Progenitor cell of endocrine pancreas (in vitro differentiated cells): Measurements from ENCODE around the gene ARL3. TPM values are rescaled to one million over a fixed set of nuclear protein-coding genes. Genes with fewer than 3 reads are reported as not detected.
A peak's percentile ranks its signal among the peaks of the same experiment; 100 is the strongest.

Source experiments
- DNase-seq: peaks from one replicate; pipeline ENCODE4 v3.0.0; 2021; ENCODE audit warnings: low spot score; ENCODE audit not compliant: unreplicated experiment
- H3K27ac Mint-ChIP-seq: 2 replicates; pipeline ENCODE4 v1.8.0; 2021; ENCODE audit warnings: mild to moderate bottlenecking, moderate library complexity, mixed read lengths
- H3K27me3 Mint-ChIP-seq: 2 replicates; pipeline ENCODE4 v1.8.0; 2021; ENCODE audit warnings: mixed read lengths
- H3K36me3 Mint-ChIP-seq: 2 replicates; pipeline ENCODE4 v1.8.0; 2022; ENCODE audit warnings: mixed read lengths; ENCODE audit not compliant: insufficient read depth
- H3K4me1 Mint-ChIP-seq: 2 replicates; pipeline ENCODE4 v1.8.0; 2021; ENCODE audit warnings: low read depth, mixed read lengths
- H3K4me3 Mint-ChIP-seq: 2 replicates; pipeline ENCODE4 v1.8.0; 2021; ENCODE audit warnings: low read depth, mild to moderate bottlenecking, moderate library complexity, mixed read lengths
- H3K9me3 Mint-ChIP-seq: 2 replicates; pipeline ENCODE4 v1.8.0; 2021; ENCODE audit warnings: low read depth, mixed read lengths
- CTCF ChIP-seq: fragments of 200-600 bp; sonication (generic); IDR thresholded peaks from one replicate; pipeline ENCODE4 v1.5.0; 2021; ENCODE audit warnings: antibody characterized with exemption, mild to moderate bottlenecking; ENCODE audit not compliant: unreplicated experiment
- total RNA-seq: library from RNA; stranded (reverse); gene quantifications from 2 replicates; pipeline ENCODE4 v1.2.1, GENCODE V29; 2021

Gene ARL3
- total RNA-seq, 1 donor from 2014 or later, result 25.0 TPM

- TF ChIP-seq CTCF, result no peak
- peaks cover 4% of the 10 kb centered on the region for H3K36me3 Mint-ChIP-seq
- no peak overlapping the region for H3K4me3 Mint-ChIP-seq
- no peaks in the 10 kb centered on the region for H3K9me3 Mint-ChIP-seq
- no peaks in the 10 kb centered on the region for H3K27me3 Mint-ChIP-seq
- no peak for DNase-seq
- H3K4me1 Mint-ChIP-seq, result peaks cover 25% of the 10 kb centered on the region
- H3K27ac Mint-ChIP-seq, result peak overlapping the region; percentile 74
Measured at GRCh38 chr10:102649797-102650654, 64.2 kb downstream of the ARL3 start.

GRCh38 chr10:102648889-102649796, 65.1 kb downstream of the ARL3 start:
- Mint-ChIP-seq H3K27me3 (no peaks in the 10 kb centered on the region), H3K27ac (peak overlapping the region; percentile 59), H3K9me3 (no peaks in the 10 kb centered on the region), H3K4me1 (peaks cover 27% of the 10 kb centered on the region), H3K36me3 (peaks cover 4% of the 10 kb centered on the region), H3K4me3 (no peak overlapping the region)
- no peak for DNase-seq
- TF ChIP-seq CTCF, result no peak

GRCh38 chr10:102648269-102648888, 65.8 kb downstream of the ARL3 start:
- H3K4me3 Mint-ChIP-seq, result no peak overlapping the region
- peaks cover 2% of the 10 kb centered on the region for H3K36me3 Mint-ChIP-seq
- H3K9me3 Mint-ChIP-seq, result no peaks in the 10 kb centered on the region
- H3K4me1 Mint-ChIP-seq, result peaks cover 27% of the 10 kb centered on the region
- no peak for TF ChIP-seq CTCF
- DNase-seq, result no peak
- no peaks in the 10 kb centered on the region for H3K27me3 Mint-ChIP-seq
- peak overlapping the region; percentile 59 for H3K27ac Mint-ChIP-seq

- Mint-ChIP-seq H3K4me1 (peaks cover 27% of the 10 kb centered on the region), H3K9me3 (no peaks in the 10 kb centered on the region), H3K4me3 (peak overlapping the region; percentile 94), H3K36me3 (no peaks in the 10 kb centered on the region), H3K27me3 (no peaks in the 10 kb centered on the region), H3K27ac (no peak overlapping the region)
- TF ChIP-seq CTCF, result no peak
- DNase-seq, result no peak
Measured at GRCh38 chr10:102647443-102648268, 66.5 kb downstream of the ARL3 start.
